Ishikawa (cell line): ENCODE data around the gene ACVR1B.

Source experiments
- CEBPB ChIP-seq: IDR thresholded peaks from 2 replicates; pipeline ENCODE4 v1.6.1; 2012
- CREB1 ChIP-seq: IDR thresholded peaks from 2 replicates; pipeline ENCODE4 v1.6.1; 2012; ENCODE audit warnings: low read depth
- EGR1 ChIP-seq: IDR thresholded peaks from 2 replicates; pipeline ENCODE4 v1.6.1; 2012
- EP300 ChIP-seq: IDR thresholded peaks from 2 replicates; pipeline ENCODE4 v1.6.1; 2012; ENCODE audit warnings: borderline replicate concordance
- FOXM1 ChIP-seq: IDR thresholded peaks from 2 replicates; pipeline ENCODE4 v1.6.1; 2012; ENCODE audit warnings: low read depth, borderline replicate concordance
- MAX ChIP-seq: IDR thresholded peaks from 2 replicates; pipeline ENCODE4 v1.6.1; 2012
- NFIC ChIP-seq: IDR thresholded peaks from 2 replicates; pipeline ENCODE4 v1.6.1; 2012
- RAD21 ChIP-seq: IDR thresholded peaks from 2 replicates; pipeline ENCODE4 v1.6.1; 2012; ENCODE audit warnings: low read depth
- REST ChIP-seq: IDR thresholded peaks from 2 replicates; pipeline ENCODE4 v1.6.1; 2012; ENCODE audit warnings: low read depth, mild to moderate bottlenecking
- TAF1 ChIP-seq: IDR thresholded peaks from 2 replicates; pipeline ENCODE4 v1.6.1; 2012; ENCODE audit warnings: low read depth, mild to moderate bottlenecking
- TCF12 ChIP-seq: IDR thresholded peaks from 2 replicates; pipeline ENCODE4 v1.6.1; 2012; ENCODE audit warnings: low read depth
- TEAD4 ChIP-seq: IDR thresholded peaks from 2 replicates; pipeline ENCODE4 v1.6.1; 2012
- USF1 ChIP-seq: IDR thresholded peaks from 2 replicates; pipeline ENCODE4 v1.6.1; 2012
- YY1 ChIP-seq: IDR thresholded peaks from 2 replicates; pipeline ENCODE4 v1.6.1; 2012; ENCODE audit warnings: low read depth
- ZBTB7A ChIP-seq: IDR thresholded peaks from 2 replicates; pipeline ENCODE4 v1.6.1; 2012; ENCODE audit warnings: low read depth

The ACVR1B gene

GRCh38 chr12:51923506-51924365, 27.8 kb upstream of the ACVR1B start:
- TF ChIP-seq RAD21 (peak; percentile 51; the same call in 1 of the 2 replicates), YY1 (0 out of 2 replicates have a peak, but pooled peaks have one; percentile 7), TEAD4 (no peak)

- TF ChIP-seq CEBPB (no peak), USF1 (no peak), FOXM1 (no peak), TAF1 (no peak), NFIC (no peak), EGR1 (no peak), TEAD4 (no peak), TCF12 (no peak), YY1 (no peak), REST (no peak), CREB1 (no peak), ZBTB7A (no peak), RAD21 (no peak), MAX (no peak), EP300 (no peak)
Measured at GRCh38 chr12:51924551-51925319, 26.8 kb upstream of the ACVR1B start.

- TF ChIP-seq EGR1 (no peak), EP300 (no peak), RAD21 (no peak), TCF12 (no peak), NFIC (no peak), CREB1 (no peak), YY1 (no peak), TAF1 (no peak), CEBPB (no peak), TEAD4 (no peak), REST (no peak)
Measured at GRCh38 chr12:51925346-51926063, 26.0 kb upstream of the ACVR1B start.

GRCh38 chr12:51926064-51926632, 25.4 kb upstream of the ACVR1B start:
- TF ChIP-seq CEBPB (no peak), MAX (no peak), RAD21 (no peak), FOXM1 (no peak), CREB1 (no peak)

GRCh38 chr12:51926718-51927117, 24.8 kb upstream of the ACVR1B start:
- TF ChIP-seq RAD21 (peak; percentile 76), ZBTB7A (no peak)
